SK-N-DZ (cell line): ENCODE measurements around the gene ANG. TPM values are rescaled to one million over a fixed set of nuclear protein-coding genes. Genes with fewer than 3 reads are reported as not detected.
"Not testable (repeated sequence)": the region's sequence is repeated elsewhere in the genome, so short reads cannot be mapped to it uniquely, and the experiment has no call there.

Experiments
- DNase-seq: peaks from one replicate; pipeline ENCODE4 v3.0.0-alpha.2; 2015; ENCODE audit warnings: low spot score
- polyA plus RNA-seq, 2 experiments: library from polyadenylated mRNA; depleted of rRNA; stranded (reverse); fragments of >200 nt; gene quantifications; 2 replicates each; pipeline ENCODE4 v1.2.3, GENCODE V29; 2014

ANG gene
- polyA plus RNA-seq (2014; cell fraction: cytosol; rRNA removed), result 0.17 TPM in 1 of 2 replicates, not detected in the other
- 0.19 TPM in 1 of 2 replicates, not detected in the other for polyA plus RNA-seq (2014; cell fraction: nucleus; rRNA removed)

GRCh38 chr14:20688167-20688839 is at the start of gene ANG:
Gene ANG (plus strand): TSS chr14:20688764. CDS start chr14:20693565, 4,801 bp downstream.
- no peak for DNase-seq

GRCh38 chr14:20641591-20641990 is 47.0 kb upstream of the ANG start, which contains the start of gene OR6S1:
Gene OR6S1 (minus strand): TSS chr14:20641691. CDS start chr14:20641691, 0 bp downstream.
- no peak for DNase-seq

DNA sequence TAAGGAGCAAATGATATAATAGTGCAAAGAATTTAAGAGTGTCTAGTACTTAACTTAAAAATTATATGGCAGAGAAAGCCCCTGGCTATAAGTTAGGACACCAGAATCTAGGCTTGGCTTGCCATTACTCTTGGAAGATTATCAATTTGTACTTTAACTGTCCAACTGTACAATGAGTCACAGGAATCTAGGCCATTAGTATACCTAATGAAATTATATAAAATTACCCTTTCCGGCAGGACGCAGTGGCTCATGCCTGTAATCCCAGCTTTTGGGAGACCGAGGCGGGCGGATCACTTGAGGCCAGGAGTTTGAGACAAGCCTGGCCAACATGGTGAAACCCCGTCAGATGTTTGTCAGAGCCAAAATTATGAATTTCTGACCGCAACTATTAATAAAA is 46.4 kb upstream of the ANG start:
- no peak for DNase-seq

DNA sequence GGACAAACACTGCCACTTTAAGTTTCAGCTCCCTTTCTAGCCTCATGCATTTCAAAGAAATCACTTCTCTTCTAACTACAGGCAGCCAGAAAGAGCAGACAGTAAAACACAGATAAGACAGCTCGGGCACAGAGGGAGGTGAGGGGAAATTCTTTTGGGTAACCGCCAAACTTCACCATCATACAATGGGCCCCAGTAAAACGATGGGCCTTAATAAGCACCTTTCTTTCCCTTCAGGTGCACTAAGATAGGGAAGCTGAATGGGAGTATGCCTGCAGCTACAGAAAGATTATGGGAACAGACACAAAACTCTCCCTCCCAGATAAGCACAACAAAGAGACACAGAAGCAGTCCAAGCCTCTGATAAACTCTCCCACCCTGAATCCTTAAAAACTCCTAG is 45.8 kb upstream of the ANG start:
- not testable (repeated sequence) for DNase-seq

DNA sequence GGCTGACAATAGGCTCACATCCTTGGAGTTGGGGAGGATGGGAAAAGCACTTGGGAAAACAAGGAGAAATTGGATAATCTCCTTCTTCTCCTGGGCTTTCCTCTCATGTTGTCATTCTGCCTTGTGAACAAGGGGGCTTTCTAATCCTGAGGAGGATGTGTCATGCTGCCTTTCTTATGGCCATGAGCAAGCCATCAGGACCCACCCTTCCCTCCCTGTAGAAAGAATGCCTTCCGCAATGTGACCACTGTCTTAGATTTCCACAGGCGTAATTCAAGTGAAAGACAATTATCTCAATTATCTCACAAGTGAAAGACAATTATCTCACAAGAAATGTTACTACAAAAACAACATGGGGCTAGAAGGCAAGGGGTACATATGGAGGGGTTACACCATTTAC is 44.0 kb upstream of the ANG start:
- DNase-seq, result no peak

GRCh38 chr14:20645481-20645880 is 43.1 kb upstream of the ANG start:
- no peak for DNase-seq

GRCh38 chr14:20652996-20653975 is 35.3 kb upstream of the ANG start:
- DNase-seq, result no peak

DNA sequence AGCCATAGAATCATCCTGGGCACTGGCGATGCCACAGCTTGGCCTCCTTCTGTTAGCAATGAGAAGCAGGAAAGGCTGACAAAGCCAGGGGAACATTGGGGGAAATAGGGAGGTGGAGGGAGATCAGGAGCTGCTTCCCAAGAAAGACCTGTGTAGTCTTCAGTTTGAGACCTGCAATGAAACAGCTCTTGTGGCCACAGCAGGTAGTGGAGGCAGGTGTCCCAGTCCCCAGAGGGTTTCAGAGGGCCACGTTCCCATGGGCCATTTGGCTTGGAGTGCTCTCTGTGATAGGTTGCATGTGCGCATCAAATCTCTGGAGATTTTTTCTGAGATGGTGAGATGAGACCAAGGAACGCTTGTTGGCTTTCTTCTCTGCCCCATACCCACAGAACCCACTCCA is 32.7 kb upstream of the ANG start:
- DNase-seq, result no peak

- no peak for DNase-seq
Observed at GRCh38 chr14:20656274-20656673, 32.3 kb upstream of the ANG start.

GRCh38 chr14:20657216-20658211 is 31.1 kb upstream of the ANG start:
- no peak for DNase-seq

DNA sequence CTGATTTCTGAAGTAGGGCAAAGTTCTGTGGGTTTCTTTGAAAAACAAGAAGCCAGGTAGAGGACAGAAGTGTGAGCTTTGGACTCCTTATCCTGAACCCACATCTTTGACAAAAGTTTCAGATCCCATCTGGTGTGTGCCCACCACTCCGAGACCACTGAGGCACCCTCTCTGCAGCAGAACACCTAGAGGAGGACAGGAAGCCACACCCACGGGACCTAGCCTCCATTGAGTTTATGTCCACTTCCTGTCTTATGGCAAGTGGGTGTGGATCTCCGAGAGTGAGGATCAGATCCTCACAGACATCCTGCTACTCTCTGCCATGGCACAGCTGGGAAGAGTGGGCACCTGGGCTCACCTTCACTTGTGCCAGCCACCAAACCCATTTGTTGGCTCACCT is 30.3 kb upstream of the ANG start:
- no peak for DNase-seq

DNA sequence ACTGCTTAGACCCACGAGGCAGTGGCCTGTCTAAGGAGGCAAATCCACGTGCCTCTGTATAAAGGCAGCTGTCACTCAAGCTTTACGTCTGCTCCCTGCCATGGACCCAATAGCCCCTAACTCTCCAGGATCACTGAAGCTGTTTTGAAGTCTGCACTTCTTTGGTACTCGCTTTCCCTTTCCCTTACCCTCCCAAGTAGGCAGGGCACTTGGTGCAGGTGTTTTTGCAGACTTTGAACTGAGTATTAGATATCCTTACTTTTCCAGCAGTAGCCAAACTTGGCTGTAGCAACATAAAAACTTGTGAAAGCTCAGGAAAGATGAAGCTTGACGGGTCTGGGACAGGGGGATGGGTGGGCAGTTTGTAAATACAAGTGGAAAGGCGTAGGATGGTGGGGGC is 29.2 kb upstream of the ANG start:
- no peak for DNase-seq

DNA sequence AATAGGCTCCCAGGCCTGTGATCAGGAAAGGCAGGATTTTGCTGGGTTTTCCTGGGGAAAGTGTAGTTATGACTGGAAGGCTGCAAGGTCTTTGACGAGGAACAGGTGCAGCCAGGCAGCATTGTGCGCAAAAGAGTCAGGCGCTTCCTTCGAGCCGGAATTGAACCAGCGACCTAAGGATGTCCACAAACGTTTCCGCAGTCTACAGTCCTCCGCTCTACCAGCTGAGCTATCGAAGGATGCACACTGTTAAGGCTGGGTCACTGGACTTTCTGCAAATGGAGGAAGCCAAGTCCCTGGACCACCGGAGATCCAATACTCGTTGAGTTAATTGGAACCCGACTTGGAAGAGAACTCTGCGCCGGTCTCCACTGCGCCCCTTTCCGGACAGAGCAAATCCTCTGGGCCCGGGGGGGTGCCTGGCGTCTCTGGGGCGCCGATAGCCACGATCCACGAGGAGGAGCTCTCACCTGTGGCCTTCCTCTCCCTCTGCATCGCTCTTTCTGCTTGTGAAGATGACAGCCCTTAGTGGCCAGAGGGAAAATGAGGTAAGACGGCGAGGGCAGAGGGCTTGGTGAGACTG is 28.7 kb upstream of the ANG start:
- DNase-seq, result no peak

GRCh38 chr14:20661197-20661596 is 27.4 kb upstream of the ANG start:
- no peak for DNase-seq

DNA sequence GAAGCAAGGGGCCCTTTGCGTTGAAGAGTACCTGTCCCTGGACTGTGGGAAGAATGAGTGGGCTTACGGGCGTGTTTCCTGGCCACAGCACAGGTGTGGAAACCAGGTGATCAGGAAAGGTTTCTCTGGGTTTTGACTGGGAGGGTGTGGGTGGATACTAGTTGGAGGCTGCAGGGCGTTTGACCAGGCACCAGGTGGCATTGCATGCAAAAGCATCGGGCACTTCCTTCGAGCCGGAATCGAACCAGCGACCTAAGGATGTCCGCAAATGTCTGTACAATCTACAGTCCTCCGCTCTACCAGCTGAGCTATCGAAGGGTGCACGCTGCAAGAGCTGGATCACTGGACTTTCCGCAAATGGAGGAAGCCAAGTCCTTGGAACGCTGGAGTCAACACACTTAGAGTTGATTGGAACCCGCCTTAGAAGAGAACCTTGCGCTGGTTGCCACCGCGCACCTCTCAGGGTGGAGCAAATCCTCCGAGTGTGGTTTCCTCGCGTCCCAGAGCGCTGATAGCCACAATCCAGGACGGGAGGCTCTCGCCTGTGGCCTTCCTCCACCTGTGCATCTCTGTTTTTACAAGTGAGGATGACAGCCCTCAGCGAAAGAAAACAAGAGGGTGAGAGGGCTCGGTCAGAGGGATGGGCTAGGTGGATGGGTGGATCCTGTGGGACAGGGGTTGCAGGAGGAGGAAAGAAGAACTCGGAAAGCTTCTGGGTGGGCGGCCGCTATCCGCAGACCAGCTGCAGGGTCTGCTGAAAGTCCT is 25.4 kb upstream of the ANG start:
- no peak for DNase-seq

GRCh38 chr14:20666400-20666961 is 22.1 kb upstream of the ANG start:
- not testable (repeated sequence) for DNase-seq

GRCh38 chr14:20667957-20668356 is 20.6 kb upstream of the ANG start:
- DNase-seq, result no peak

DNA sequence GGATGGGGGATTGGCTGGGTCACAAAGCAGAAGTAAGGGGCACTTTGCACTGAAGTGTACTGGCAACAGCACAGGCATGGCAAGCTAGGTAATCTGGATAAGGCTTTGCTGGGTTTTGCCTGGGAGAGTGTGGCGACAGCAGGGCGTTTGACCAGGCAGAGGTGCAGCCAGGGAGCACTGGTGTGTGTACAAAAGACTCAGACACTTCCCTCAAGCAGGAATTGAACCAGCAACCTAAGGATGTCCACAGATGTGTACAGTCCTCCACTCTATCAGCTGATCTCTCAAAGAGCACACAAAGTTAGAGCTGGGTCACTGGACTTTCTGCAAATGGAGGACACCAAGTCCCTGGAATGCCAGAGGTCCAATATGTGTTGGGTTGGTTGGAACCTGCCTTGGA is 19.6 kb upstream of the ANG start:
- DNase-seq, result no peak

GRCh38 chr14:20671597-20672283 is 16.8 kb upstream of the ANG start:
- no peak for DNase-seq
